ENCODE data around the gene FNDC11. TPM values are rescaled to one million over a fixed set of nuclear protein-coding genes. Genes with fewer than 3 reads are reported as not detected.

FNDC11 gene
- total RNA-seq, 1 experiment from 2014 or later: 1.8 TPM

GRCh38 chr20:63595416-63596127, 41.6 kb downstream of the FNDC11 start:
- Histone ChIP-seq H3K27me3 (ENCODE audit: low read length) (no peaks in the 10 kb centered on the region), H3K4me3 (ENCODE audit: low read length) (no peak overlapping the region), H3K79me2 (ENCODE audit: low read length) (no peaks in the 10 kb centered on the region), H3K4me2 (ENCODE audit: low read length) (no peak overlapping the region), H3K27ac (ENCODE audit: low read length) (no peak overlapping the region), H3K4me1 (ENCODE audit: insufficient read depth, low read length) (no peaks in the 10 kb centered on the region; the same call in 1 of the 2 replicates), H3K36me3 (ENCODE audit: low read depth, low read length) (peaks cover 6% of the 10 kb centered on the region), H2AFZ (ENCODE audit: low read length) (no peak overlapping the region), H4K20me1 (ENCODE audit: low read length) (no peaks in the 10 kb centered on the region), H3K9me2 (replicated peaks; ENCODE audit: low read length) (no peaks in the 10 kb centered on the region), H3K9me3 (ENCODE audit: low read length) (no peaks in the 10 kb centered on the region), H3F3A (ENCODE audit: low read length, unreplicated experiment) (no peaks in the 10 kb centered on the region), H3K9ac (ENCODE audit: low read length) (no peak overlapping the region)
- POLR2A ChIA-PET (ENCODE audit: unreplicated experiment): no interaction called here
- BruUV-seq (replicated peaks): no TSS peak
- intact Hi-C loops (cut with micrococcal nuclease): no loop called here
- TF ChIP-seq, protein P1, sequence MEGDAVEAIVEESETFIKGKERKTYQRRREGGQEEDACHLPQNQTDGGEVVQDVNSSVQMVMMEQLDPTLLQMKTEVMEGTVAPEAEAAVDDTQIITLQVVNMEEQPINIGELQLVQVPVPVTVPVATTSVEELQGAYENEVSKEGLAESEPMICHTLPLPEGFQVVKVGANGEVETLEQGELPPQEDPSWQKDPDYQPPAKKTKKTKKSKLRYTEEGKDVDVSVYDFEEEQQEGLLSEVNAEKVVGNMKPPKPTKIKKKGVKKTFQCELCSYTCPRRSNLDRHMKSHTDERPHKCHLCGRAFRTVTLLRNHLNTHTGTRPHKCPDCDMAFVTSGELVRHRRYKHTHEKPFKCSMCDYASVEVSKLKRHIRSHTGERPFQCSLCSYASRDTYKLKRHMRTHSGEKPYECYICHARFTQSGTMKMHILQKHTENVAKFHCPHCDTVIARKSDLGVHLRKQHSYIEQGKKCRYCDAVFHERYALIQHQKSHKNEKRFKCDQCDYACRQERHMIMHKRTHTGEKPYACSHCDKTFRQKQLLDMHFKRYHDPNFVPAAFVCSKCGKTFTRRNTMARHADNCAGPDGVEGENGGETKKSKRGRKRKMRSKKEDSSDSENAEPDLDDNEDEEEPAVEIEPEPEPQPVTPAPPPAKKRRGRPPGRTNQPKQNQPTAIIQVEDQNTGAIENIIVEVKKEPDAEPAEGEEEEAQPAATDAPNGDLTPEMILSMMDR (conservative IDR thresholded peaks at IDR 0.05; ENCODE audit: low read depth, low read length): no peak
- no peak for TF ChIP-seq EZH2 (IDR thresholded peaks at IDR 0.05; ENCODE audit: low read length, unreplicated experiment)
- no peak for TF ChIP-seq EZH2phosphoT487 (IDR thresholded peaks at IDR 0.05; ENCODE audit: borderline replicate concordance, low read length)
- DNase-seq: no peak
- CTCF ChIA-PET: no interaction called here
- no peak; the same call in 1 of the 2 replicates for ATAC-seq

GRCh38 chr20:63596423-63596822, 42.5 kb downstream of the FNDC11 start:
- intact Hi-C loops (cut with micrococcal nuclease): no loop called here
- POLR2A ChIA-PET (ENCODE audit: unreplicated experiment): no interaction called here
- Histone ChIP-seq H3K9ac (ENCODE audit: low read length) (no peak overlapping the region), H3K36me3 (ENCODE audit: low read depth, low read length) (peaks cover 10% of the 10 kb centered on the region; the same call in 1 of the 2 replicates), H3K9me2 (replicated peaks; ENCODE audit: low read length) (no peaks in the 10 kb centered on the region), H3K4me3 (ENCODE audit: low read length) (no peak overlapping the region), H3F3A (ENCODE audit: low read length, unreplicated experiment) (no peaks in the 10 kb centered on the region), H3K9me3 (ENCODE audit: low read length) (no peaks in the 10 kb centered on the region), H3K4me2 (ENCODE audit: low read length) (no peak overlapping the region), H3K79me2 (ENCODE audit: low read length) (no peaks in the 10 kb centered on the region), H3K27me3 (ENCODE audit: low read length) (no peaks in the 10 kb centered on the region), H2AFZ (ENCODE audit: low read length) (no peak overlapping the region), H3K4me1 (ENCODE audit: insufficient read depth, low read length) (no peaks in the 10 kb centered on the region; the same call in 1 of the 2 replicates), H4K20me1 (ENCODE audit: low read length) (no peaks in the 10 kb centered on the region), H3K27ac (ENCODE audit: low read length) (no peak overlapping the region)
- BruUV-seq (replicated peaks): no TSS peak
- CTCF ChIA-PET: no interaction called here
- no peak for DNase-seq
- TF ChIP-seq EZH2phosphoT487 (IDR thresholded peaks at IDR 0.05; ENCODE audit: borderline replicate concordance, low read length) (no peak), EZH2 (IDR thresholded peaks at IDR 0.05; ENCODE audit: low read length, unreplicated experiment) (no peak)
- no peak for ATAC-seq

- Histone ChIP-seq H3K4me1 (ENCODE audit: insufficient read depth, low read length) (no peaks in the 10 kb centered on the region; the same call in 1 of the 2 replicates), H3K9ac (ENCODE audit: low read length) (no peak overlapping the region), H3K36me3 (ENCODE audit: low read depth, low read length) (peaks cover 18% of the 10 kb centered on the region; the same call in 1 of the 2 replicates), H3F3A (ENCODE audit: low read length, unreplicated experiment) (no peaks in the 10 kb centered on the region), H2AFZ (ENCODE audit: low read length) (no peak overlapping the region), H3K27me3 (ENCODE audit: low read length) (no peaks in the 10 kb centered on the region), H3K9me2 (replicated peaks; ENCODE audit: low read length) (no peaks in the 10 kb centered on the region), H3K9me3 (ENCODE audit: low read length) (no peaks in the 10 kb centered on the region), H3K79me2 (ENCODE audit: low read length) (no peaks in the 10 kb centered on the region), H3K27ac (ENCODE audit: low read length) (no peak overlapping the region), H4K20me1 (ENCODE audit: low read length) (no peaks in the 10 kb centered on the region), H3K4me3 (ENCODE audit: low read length) (no peak overlapping the region), H3K4me2 (ENCODE audit: low read length) (no peak overlapping the region)
- POLR2A ChIA-PET (ENCODE audit: unreplicated experiment): no interaction called here
- BruUV-seq (replicated peaks): no TSS peak
- DNase-seq (no peak), ATAC-seq (no peak)
- intact Hi-C loops (cut with micrococcal nuclease): no loop called here
- no peak for TF ChIP-seq EZH2phosphoT487 (IDR thresholded peaks at IDR 0.05; ENCODE audit: borderline replicate concordance, low read length)
- TF ChIP-seq EZH2 (IDR thresholded peaks at IDR 0.05; ENCODE audit: low read length, unreplicated experiment): no peak
- TF ChIP-seq, protein P1 (conservative IDR thresholded peaks at IDR 0.05; ENCODE audit: low read depth, low read length): no peak
- CTCF ChIA-PET: no interaction called here
Measured at GRCh38 chr20:63597651-63598478, 43.9 kb downstream of the FNDC11 start.
